GM23248 (cell line): ENCODE results near the gene ZSCAN23. TPM values are rescaled to one million over a fixed set of nuclear protein-coding genes. Genes with fewer than 3 reads are reported as not detected.
"Not testable (repeated sequence)": the region's sequence is repeated elsewhere in the genome, so short reads cannot be mapped to it uniquely, and the experiment has no call there.

Experiments
- DNase-seq: peaks from one replicate; pipeline ENCODE4 v3.0.0-alpha.2; 2015
- H2AFZ ChIP-seq: fragments of 200-600 bp; sonication (generic); 2 replicates; pipeline ENCODE4 v1.6.1; 2016; ENCODE audit warnings: antibody characterized with exemption
- H3F3A ChIP-seq: fragments of 200-600 bp; sonication (generic); 2 replicates; pipeline ENCODE4 v1.6.1; 2016; ENCODE audit warnings: mild to moderate bottlenecking, antibody characterized with exemption, mixed run types; ENCODE audit not compliant: insufficient read depth
- H3K27ac ChIP-seq: fragments of 200-600 bp; sonication (generic); 2 replicates; pipeline ENCODE4 v1.5.1; 2016; ENCODE audit warnings: mild to moderate bottlenecking
- H3K27me3 ChIP-seq: fragments of 200-600 bp; sonication (generic); replicated peaks from 2 replicates; pipeline ENCODE4 v1.6.1; 2016; ENCODE audit warnings: mild to moderate bottlenecking; ENCODE audit not compliant: insufficient read depth
- H3K36me3 ChIP-seq: fragments of 200-600 bp; sonication (generic); 2 replicates; pipeline ENCODE4 v1.6.1; 2016; ENCODE audit warnings: low read depth, mild to moderate bottlenecking
- H3K4me1 ChIP-seq: fragments of 200-600 bp; sonication (generic); 2 replicates; pipeline ENCODE4 v1.6.1; 2016; ENCODE audit warnings: mild to moderate bottlenecking; ENCODE audit not compliant: insufficient read depth
- H3K4me2 ChIP-seq: fragments of 200-600 bp; sonication (generic); one replicate; pipeline ENCODE4 v1.6.1; 2016; ENCODE audit warnings: mild to moderate bottlenecking; ENCODE audit not compliant: unreplicated experiment
- H3K4me3 ChIP-seq: fragments of 200-600 bp; sonication (generic); 2 replicates; pipeline ENCODE4 v1.5.1; 2016; ENCODE audit warnings: mild to moderate bottlenecking
- H3K79me2 ChIP-seq: fragments of 200-600 bp; sonication (generic); 2 replicates; pipeline ENCODE4 v1.6.1; 2016; ENCODE audit warnings: mild to moderate bottlenecking; ENCODE audit not compliant: insufficient read depth
- H3K9ac ChIP-seq: fragments of 200-600 bp; sonication (generic); 2 replicates; pipeline ENCODE4 v1.6.1; 2016; ENCODE audit warnings: mild to moderate bottlenecking
- H3K9me2 ChIP-seq: fragments of 200-600 bp; sonication (generic); 2 replicates; pipeline ENCODE4 v1.6.1; 2016; ENCODE audit warnings: mixed run types, mild to moderate bottlenecking, moderate library complexity; ENCODE audit not compliant: insufficient read depth
- H3K9me3 ChIP-seq: fragments of 200-600 bp; sonication (generic); one replicate; pipeline ENCODE4 v1.6.1; 2017; ENCODE audit warnings: low read depth
- H4K20me1 ChIP-seq: fragments of 200-600 bp; sonication (generic); 2 replicates; pipeline ENCODE4 v1.6.0; 2016; ENCODE audit not compliant: insufficient read depth
- EZH2 ChIP-seq: fragments of 200-600 bp; sonication (generic); IDR thresholded peaks from 2 replicates; pipeline ENCODE4 v1.6.1; 2018; ENCODE audit warnings: antibody characterized with exemption, mild to moderate bottlenecking; ENCODE audit not compliant: insufficient read depth, poor library complexity, severe bottlenecking
- EZH2phosphoT487 ChIP-seq: fragments of 200-600 bp; sonication (generic); IDR thresholded peaks from 2 replicates; pipeline ENCODE4 v1.6.1; 2018; ENCODE audit warnings: antibody characterized with exemption, moderate library complexity, mild to moderate bottlenecking, low read depth; ENCODE audit not compliant: insufficient read depth
- WGBS, 2 experiments: methylation state at CpG; one replicate each; pipeline ENCODE4 v1.1.6; 2015 to 2017; ENCODE audit warnings: low lambda C conversion rate in 2 of 2, low coverage in 1 of 2; ENCODE audit errors: missing lambda C conversion rate in 2 of 2; 5-methylcytosine and 5-hydroxymethylcytosine counted together
- in situ Hi-C: fragments of 300-500 bp; cut with MboI; formaldehyde crosslinking; loops from 2 replicates; pipeline ENCODE4 v1.15.0; 2020
- polyA plus RNA-seq: library from polyadenylated mRNA; unstranded; fragments of >200 nt; fragmentation: Nextera tagmentation; extraction: Ambion mirVana; gene quantifications from 2 replicates; pipeline ENCODE4 v1.2.1, GENCODE V29; 2016
- total RNA-seq: library from RNA; depleted of rRNA; stranded (reverse); fragments of >200 nt; shearing (Covaris generic); gene quantifications from 2 replicates; pipeline ENCODE4 v1.2.3, GENCODE V29; 2014

The ZSCAN23 gene
- total and polyA plus RNA-seq, 2 experiments from 2014 or later, result 0.32 to 0.84 TPM

GRCh38 chr6:28468056-28468455 lies 24.8 kb upstream of the ZSCAN23 start:
- H3K9ac ChIP-seq, result no peak overlapping the region
- 27 to 31% methylated on average over 7 of the region's 7 CpGs for WGBS, 2 experiments
- no peaks in the 10 kb centered on the region for H3K9me2 ChIP-seq
- DNase-seq, result no peak
- no peaks in the 10 kb centered on the region for H3K27me3 ChIP-seq
- H4K20me1 ChIP-seq, result no peaks in the 10 kb centered on the region
- H3K4me3 ChIP-seq, result no peak overlapping the region
- no peak overlapping the region for H3K4me2 ChIP-seq
- no peaks in the 10 kb centered on the region for H3K79me2 ChIP-seq
- no peaks in the 10 kb centered on the region for H3K4me1 ChIP-seq
- H3F3A ChIP-seq, result no peaks in the 10 kb centered on the region
- TF ChIP-seq EZH2phosphoT487, result no peak
- no peak for TF ChIP-seq EZH2
- no peaks in the 10 kb centered on the region for H3K36me3 ChIP-seq
- no peak overlapping the region for H3K27ac ChIP-seq
- no peaks in the 10 kb centered on the region for H3K9me3 ChIP-seq
- H2AFZ ChIP-seq, result no peak overlapping the region
- in situ Hi-C loops, result no loop called here

DNA sequence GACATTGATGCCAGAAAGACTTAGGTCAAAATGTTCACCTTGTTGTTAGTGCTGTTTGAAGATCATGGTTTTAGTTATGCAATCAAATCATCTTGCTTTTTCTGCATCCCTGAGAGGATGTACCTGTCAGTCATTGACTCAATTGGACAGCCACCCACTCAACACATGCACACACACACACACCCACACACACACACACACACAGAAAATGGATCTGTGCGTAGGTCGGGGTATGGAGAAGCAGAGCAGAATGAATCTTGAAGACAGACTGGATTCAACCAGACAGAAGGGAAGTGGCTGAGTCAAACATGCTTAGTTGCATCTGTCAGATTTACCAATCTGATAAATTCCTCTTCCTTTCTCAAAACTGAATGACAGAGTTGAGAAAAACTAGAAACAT lies 19.1 kb upstream of the ZSCAN23 start:
- Histone ChIP-seq H3K79me2 (no peaks in the 10 kb centered on the region), H3F3A (no peaks in the 10 kb centered on the region), H3K27ac (no peak overlapping the region), H3K36me3 (no peaks in the 10 kb centered on the region), H3K4me1 (no peaks in the 10 kb centered on the region), H3K9ac (no peak overlapping the region), H3K9me3 (no peaks in the 10 kb centered on the region), H2AFZ (no peak overlapping the region), H4K20me1 (no peaks in the 10 kb centered on the region), H3K27me3 (no peaks in the 10 kb centered on the region), H3K4me2 (no peak overlapping the region), H3K9me2 (no peaks in the 10 kb centered on the region), H3K4me3 (no peak overlapping the region)
- no peak for TF ChIP-seq EZH2
- no peak for TF ChIP-seq EZH2phosphoT487
- in situ Hi-C loops, result no loop called here
- DNase-seq, result no peak
- 9 to 15% methylated on average over 2 of the region's 2 CpGs for WGBS, 2 experiments

GRCh38 chr6:28458568-28458967 lies 15.3 kb upstream of the ZSCAN23 start:
- Histone ChIP-seq H2AFZ (no peak overlapping the region), H3K9me3 (no peaks in the 10 kb centered on the region), H3K4me1 (no peaks in the 10 kb centered on the region), H3K9me2 (no peaks in the 10 kb centered on the region), H3K4me2 (no peak overlapping the region), H4K20me1 (no peaks in the 10 kb centered on the region), H3K4me3 (no peak overlapping the region), H3K79me2 (no peaks in the 10 kb centered on the region), H3F3A (no peaks in the 10 kb centered on the region), H3K9ac (no peak overlapping the region), H3K36me3 (no peaks in the 10 kb centered on the region), H3K27ac (no peak overlapping the region), H3K27me3 (no peaks in the 10 kb centered on the region)
- in situ Hi-C loops, result no loop called here
- no peak for DNase-seq
- WGBS, 2 experiments, result 27 to 34% methylated on average over 1 of the region's 1 CpG
- no peak for TF ChIP-seq EZH2
- TF ChIP-seq EZH2phosphoT487, result no peak

DNA sequence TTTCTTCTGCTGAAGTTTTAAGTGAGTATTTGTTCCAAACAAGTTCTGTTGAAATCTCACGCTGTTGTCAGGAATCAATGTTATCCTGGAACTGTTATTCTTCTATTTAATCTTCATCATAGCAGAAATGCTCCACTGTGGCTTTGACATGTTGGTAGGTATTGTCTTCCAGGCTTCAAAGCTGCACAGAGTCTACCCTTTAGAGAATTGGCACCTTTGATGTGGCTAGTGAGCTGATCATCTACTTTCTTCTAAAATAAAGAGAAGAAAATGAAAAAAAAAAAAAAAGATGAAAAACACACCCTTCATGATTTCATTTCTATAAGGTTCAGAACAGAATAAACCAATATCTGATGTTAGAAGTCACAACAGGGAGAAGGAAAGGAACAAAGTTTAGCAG lies 5.8 kb upstream of the ZSCAN23 start:
- no peaks in the 10 kb centered on the region for H3K9me3 ChIP-seq
- H3K27me3 ChIP-seq, result no peaks in the 10 kb centered on the region
- H3F3A ChIP-seq, result no peaks in the 10 kb centered on the region
- no peak overlapping the region for H3K9ac ChIP-seq
- no peak overlapping the region for H3K4me3 ChIP-seq
- H3K4me1 ChIP-seq, result no peaks in the 10 kb centered on the region
- in situ Hi-C loops, result no loop called here
- no peak overlapping the region for H3K4me2 ChIP-seq
- H3K9me2 ChIP-seq, result no peaks in the 10 kb centered on the region
- no peaks in the 10 kb centered on the region for H3K79me2 ChIP-seq
- TF ChIP-seq EZH2phosphoT487, result no peak
- DNase-seq, result no peak
- no peaks in the 10 kb centered on the region for H3K36me3 ChIP-seq
- no peaks in the 10 kb centered on the region for H4K20me1 ChIP-seq
- no peak overlapping the region for H2AFZ ChIP-seq
- no peak overlapping the region for H3K27ac ChIP-seq
- WGBS, 2 experiments, result 61 to 67% methylated on average over 1 of the region's 1 CpG

- H3K27me3 ChIP-seq, DNase-seq, H3K9me2 ChIP-seq, H4K20me1 ChIP-seq, H3K9me3 ChIP-seq, H3K36me3 ChIP-seq, H3K27ac ChIP-seq, H3K4me1 ChIP-seq, in situ Hi-C loops, H3F3A ChIP-seq, H3K79me2 ChIP-seq: not testable (repeated sequence)
- Histone ChIP-seq H3K4me2 (peak overlapping the region; percentile 80), H3K9ac (0 out of 2 replicates have a peak overlapping the region, but pooled peaks have one; percentile 45), H3K4me3 (peak overlapping the region; percentile 73), H2AFZ (peak overlapping the region; percentile 94)
These were observed 4.2 kb upstream of the ZSCAN23 start for GRCh38 chr6:28447512-28447906.
